Measurements from ENCODE around the gene NEK11. TPM values are rescaled to one million over a fixed set of nuclear protein-coding genes. Genes with fewer than 3 reads are reported as not detected.

The NEK11 gene
- total and polyA plus RNA-seq, 9 of the 15 experiments (the other 6 are each of a cell fraction or from before 2014, with no cell fraction given), result 0.28 to 1.5 (median 0.87) TPM

DNA sequence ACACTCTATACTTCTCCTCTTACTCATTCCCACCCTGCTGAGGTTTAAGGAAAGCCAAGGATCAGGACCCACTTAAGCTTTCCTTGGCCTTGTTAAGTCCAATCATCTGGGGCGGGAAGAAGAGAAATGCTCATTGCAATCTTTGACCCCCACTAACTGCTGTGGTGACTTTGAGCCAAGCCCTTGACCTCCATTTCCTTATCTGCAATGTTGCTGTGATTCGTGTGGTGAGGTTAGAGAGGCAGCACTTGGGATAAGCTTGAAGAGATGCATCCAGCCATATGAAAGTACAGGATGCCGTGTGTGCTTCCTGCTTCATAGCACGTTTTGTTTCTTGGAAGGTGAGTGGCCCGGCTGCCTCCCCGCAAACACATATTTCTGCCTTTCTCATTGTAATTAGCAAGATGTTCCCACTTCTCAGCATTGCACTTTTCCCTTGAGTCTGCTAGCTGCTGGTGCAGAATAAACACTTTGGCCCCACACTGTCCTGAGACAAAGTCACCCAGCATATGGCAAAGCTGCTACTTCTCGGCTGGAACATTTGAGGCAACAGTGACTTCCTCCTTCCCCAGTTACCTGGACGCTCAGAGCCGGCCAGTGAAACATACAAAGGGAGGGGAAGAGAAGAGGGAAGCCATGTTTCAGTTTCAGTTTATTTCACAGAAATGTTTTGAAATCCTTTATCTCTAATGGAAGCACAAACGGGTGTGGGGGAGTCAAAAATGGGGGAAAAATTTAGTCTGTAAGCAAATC lies 344.4 kb downstream of the NEK11 start:
- no peak overlapping the region for H3K27ac ChIP-seq (ENCODE audit: extremely low read depth, low read depth, low read length)
- intact Hi-C loops (cut with micrococcal nuclease), result no loop called here
- in situ Hi-C loops (cut with MboI), result no loop called here
- H2AFZ ChIP-seq (ENCODE audit: low read depth, low read length), result no peak overlapping the region
- no peaks in the 10 kb centered on the region for H3K9me3 ChIP-seq (replicated peaks; ENCODE audit: control insufficient read depth, insufficient read depth, low read depth, low read length)
- no peak for ATAC-seq
- POLR2A ChIA-PET, result no interaction called here
- H3K9me1 ChIP-seq (ENCODE audit: control insufficient read depth, insufficient read depth, low read length), result no peaks in the 10 kb centered on the region
- WGBS (ENCODE audit: insufficient coverage, low coverage, missing lambda C conversion rate), result 31% methylated on average over 9 of the region's 10 CpGs
- no peaks in the 10 kb centered on the region for H3K36me3 ChIP-seq (ENCODE audit: control insufficient read depth, insufficient read depth, low read length)
- FAIRE-seq, result no peak
- no peaks in the 10 kb centered on the region for H4K20me1 ChIP-seq (replicated peaks; ENCODE audit: control insufficient read depth, insufficient read depth, low read length)
- no TSS peak for BruUV-seq (replicated peaks)
- no peaks in the 10 kb centered on the region; a peak in 1 of 5 replicates for H3K4me1 ChIP-seq (replicated peaks in 1 of 2; ENCODE audit: control insufficient read depth in 2 of 2, insufficient read depth in 2 of 2, low read length in 2 of 2)
- no peak for DNase-seq (ENCODE audit: extremely low read depth in 1 of 4, low spot score in 3 of 4)
- no peak overlapping the region for H3K4me3 ChIP-seq
- no peak overlapping the region for H3K9ac ChIP-seq (ENCODE audit: insufficient read depth in 1 of 2, low read depth in 2 of 2, low read length in 2 of 2)
- no peak overlapping the region for H3K4me2 ChIP-seq (ENCODE audit: insufficient read depth, low read length)
- TF ChIP-seq KDM1A (IDR thresholded peaks at IDR 0.05), result peak; percentile 38 to 59; a peak in 1 of 4 replicates
- no peak for TF ChIP-seq POLR2AphosphoS2 (IDR thresholded peaks at IDR 0.05; ENCODE audit: low read length)
- peaks cover 4% of the 10 kb centered on the region; the same call in 1 of the 3 replicates for H3K79me2 ChIP-seq (ENCODE audit: control insufficient read depth, insufficient read depth, low read length)
- CTCF ChIA-PET (ENCODE audit: low intra/inter-chr PET ratio), result no interaction called here
- no peaks in the 10 kb centered on the region for H3K27me3 ChIP-seq (ENCODE audit: control insufficient read depth in 2 of 2, insufficient read depth in 2 of 2, low read length in 2 of 2)

DNA sequence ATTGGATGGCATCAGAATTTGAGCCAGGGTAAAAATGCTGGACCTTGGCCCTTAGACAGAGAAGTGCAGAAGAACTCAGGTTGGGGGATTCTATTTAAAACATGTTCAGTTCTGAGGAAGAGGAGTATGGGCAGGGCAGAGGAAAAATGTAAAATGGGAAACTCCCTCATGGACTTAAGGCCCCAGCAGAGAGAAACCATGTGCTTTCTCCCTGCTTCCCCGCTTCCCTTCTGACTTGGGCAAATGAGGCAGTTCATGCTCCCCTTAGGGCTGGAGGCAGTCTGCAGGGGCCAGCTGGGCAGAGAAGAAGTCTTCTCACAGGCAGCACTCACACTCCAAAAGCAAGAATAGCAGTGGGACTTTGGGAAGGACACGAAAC lies 345.0 kb downstream of the NEK11 start:
- DNase-seq (ENCODE audit: extremely low read depth in 1 of 4, low spot score in 3 of 4) (no peak), FAIRE-seq (no peak), ATAC-seq (no peak)
- no peaks in the 10 kb centered on the region for H4K20me1 ChIP-seq (replicated peaks; ENCODE audit: control insufficient read depth, insufficient read depth, low read length)
- no peak overlapping the region for H3K4me2 ChIP-seq (ENCODE audit: insufficient read depth, low read length)
- H3K9me1 ChIP-seq (ENCODE audit: control insufficient read depth, insufficient read depth, low read length), result no peaks in the 10 kb centered on the region
- no peak overlapping the region for H3K9ac ChIP-seq (ENCODE audit: insufficient read depth in 1 of 2, low read depth in 2 of 2, low read length in 2 of 2)
- no peaks in the 10 kb centered on the region for H3K9me3 ChIP-seq (replicated peaks; ENCODE audit: control insufficient read depth, insufficient read depth, low read depth, low read length)
- no peaks in the 10 kb centered on the region for H3K27me3 ChIP-seq (ENCODE audit: control insufficient read depth in 2 of 2, insufficient read depth in 2 of 2, low read length in 2 of 2)
- in situ Hi-C loops (cut with MboI) (no loop called here), intact Hi-C loops (cut with micrococcal nuclease) (no loop called here)
- peaks cover 1% of the 10 kb centered on the region; the same call in 1 of the 3 replicates for H3K79me2 ChIP-seq (ENCODE audit: control insufficient read depth, insufficient read depth, low read length)
- ChIA-PET CTCF (ENCODE audit: low intra/inter-chr PET ratio) (no interaction called here), POLR2A (no interaction called here)
- H3K27ac ChIP-seq (ENCODE audit: extremely low read depth, low read depth, low read length), result no peak overlapping the region
- no CpG with 5 or more reads among the region's 2 CpGs for WGBS (ENCODE audit: insufficient coverage, low coverage, missing lambda C conversion rate)
- no TSS peak for BruUV-seq (replicated peaks)
- no peak overlapping the region for H3K4me3 ChIP-seq
- H3K4me1 ChIP-seq (replicated peaks in 1 of 2; ENCODE audit: control insufficient read depth in 2 of 2, insufficient read depth in 2 of 2, low read length in 2 of 2), result no peaks in the 10 kb centered on the region; a peak in 1 of 5 replicates
- no peaks in the 10 kb centered on the region for H3K36me3 ChIP-seq (ENCODE audit: control insufficient read depth, insufficient read depth, low read length)
- no peak overlapping the region for H2AFZ ChIP-seq (ENCODE audit: low read depth, low read length)
- TF ChIP-seq RHOXF2B (CRISPR knock-in tag; conservative IDR thresholded peaks at IDR 0.05) (no peak), SIN3A (IDR thresholded peaks at IDR 0.05; ENCODE audit: borderline replicate concordance in 2 of 2, control insufficient read depth in 1 of 2, low read depth in 2 of 2, low read length in 2 of 2) (no peak)
- TF ChIP-seq, protein P1, sequence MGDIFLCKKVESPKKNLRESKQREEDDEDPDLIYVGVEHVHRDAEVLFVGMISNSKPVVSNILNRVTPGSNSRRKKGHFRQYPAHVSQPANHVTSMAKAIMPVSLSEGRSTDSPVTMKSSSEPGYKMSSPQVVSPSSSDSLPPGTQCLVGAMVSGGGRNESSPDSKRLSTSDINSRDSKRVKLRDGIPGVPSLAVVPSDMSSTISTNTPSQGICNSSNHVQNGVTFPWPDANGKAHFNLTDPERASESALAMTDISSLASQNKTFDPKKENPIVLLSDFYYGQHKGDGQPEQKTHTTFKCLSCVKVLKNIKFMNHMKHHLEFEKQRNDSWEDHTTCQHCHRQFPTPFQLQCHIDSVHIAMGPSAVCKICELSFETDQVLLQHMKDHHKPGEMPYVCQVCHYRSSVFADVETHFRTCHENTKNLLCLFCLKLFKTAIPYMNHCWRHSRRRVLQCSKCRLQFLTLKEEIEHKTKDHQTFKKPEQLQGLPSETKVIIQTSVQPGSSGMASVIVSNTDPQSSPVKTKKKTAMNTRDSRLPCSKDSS (IDR thresholded peaks at IDR 0.05; ENCODE audit: low read depth, partially characterized antibody), result no peak
- TF ChIP-seq, protein P2, sequence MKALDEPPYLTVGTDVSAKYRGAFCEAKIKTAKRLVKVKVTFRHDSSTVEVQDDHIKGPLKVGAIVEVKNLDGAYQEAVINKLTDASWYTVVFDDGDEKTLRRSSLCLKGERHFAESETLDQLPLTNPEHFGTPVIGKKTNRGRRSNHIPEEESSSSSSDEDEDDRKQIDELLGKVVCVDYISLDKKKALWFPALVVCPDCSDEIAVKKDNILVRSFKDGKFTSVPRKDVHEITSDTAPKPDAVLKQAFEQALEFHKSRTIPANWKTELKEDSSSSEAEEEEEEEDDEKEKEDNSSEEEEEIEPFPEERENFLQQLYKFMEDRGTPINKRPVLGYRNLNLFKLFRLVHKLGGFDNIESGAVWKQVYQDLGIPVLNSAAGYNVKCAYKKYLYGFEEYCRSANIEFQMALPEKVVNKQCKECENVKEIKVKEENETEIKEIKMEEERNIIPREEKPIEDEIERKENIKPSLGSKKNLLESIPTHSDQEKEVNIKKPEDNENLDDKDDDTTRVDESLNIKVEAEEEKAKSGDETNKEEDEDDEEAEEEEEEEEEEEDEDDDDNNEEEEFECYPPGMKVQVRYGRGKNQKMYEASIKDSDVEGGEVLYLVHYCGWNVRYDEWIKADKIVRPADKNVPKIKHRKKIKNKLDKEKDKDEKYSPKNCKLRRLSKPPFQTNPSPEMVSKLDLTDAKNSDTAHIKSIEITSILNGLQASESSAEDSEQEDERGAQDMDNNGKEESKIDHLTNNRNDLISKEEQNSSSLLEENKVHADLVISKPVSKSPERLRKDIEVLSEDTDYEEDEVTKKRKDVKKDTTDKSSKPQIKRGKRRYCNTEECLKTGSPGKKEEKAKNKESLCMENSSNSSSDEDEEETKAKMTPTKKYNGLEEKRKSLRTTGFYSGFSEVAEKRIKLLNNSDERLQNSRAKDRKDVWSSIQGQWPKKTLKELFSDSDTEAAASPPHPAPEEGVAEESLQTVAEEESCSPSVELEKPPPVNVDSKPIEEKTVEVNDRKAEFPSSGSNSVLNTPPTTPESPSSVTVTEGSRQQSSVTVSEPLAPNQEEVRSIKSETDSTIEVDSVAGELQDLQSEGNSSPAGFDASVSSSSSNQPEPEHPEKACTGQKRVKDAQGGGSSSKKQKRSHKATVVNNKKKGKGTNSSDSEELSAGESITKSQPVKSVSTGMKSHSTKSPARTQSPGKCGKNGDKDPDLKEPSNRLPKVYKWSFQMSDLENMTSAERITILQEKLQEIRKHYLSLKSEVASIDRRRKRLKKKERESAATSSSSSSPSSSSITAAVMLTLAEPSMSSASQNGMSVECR (CRISPR knock-in tag; IDR thresholded peaks at IDR 0.05), result no peak
